Tibial nerve (tissue), 3 donors: ENCODE data around the gene INTS11.

Experiments used
- CTCF ChIP-seq, 5 experiments: fragments of 200-600 bp in 3 of 5; fragments of 450-650 bp in 2 of 5; sonication (generic) in 3 of 5; IDR thresholded peaks; one replicate each; pipeline ENCODE4 v1.5.1; 2016 to 2019; ENCODE audit warnings: antibody characterized with exemption in 5 of 5, mild to moderate bottlenecking in 3 of 5, moderate library complexity in 2 of 5
- POLR2A ChIP-seq, 2 donors: fragments of 450-650 bp; IDR thresholded peaks; one replicate each; pipeline ENCODE4 v1.6.1; 2017; ENCODE audit warnings: antibody characterized with exemption in 2 of 2, mild to moderate bottlenecking in 2 of 2, moderate library complexity in 2 of 2

GRCh38 chr1:1273209-1273511 is 51.3 kb downstream of the INTS11 start:
- TF ChIP-seq CTCF (IDR thresholded peaks at IDR 0.05) (no peak), POLR2A (IDR thresholded peaks at IDR 0.05) (no peak)
